DND-41 (cell line): ENCODE data around the gene SERPINA5.

Experiments used
- EZH2 ChIP-seq: IDR thresholded peaks from 3 replicates; pipeline ENCODE4 v1.6.1; 2012; ENCODE audit warnings: borderline replicate concordance, low read depth, mild to moderate bottlenecking, moderate library complexity, low read length, inconsistent platforms; ENCODE audit not compliant: severe bottlenecking
- TF ChIP-seq, protein P1 (sequence below): IDR thresholded peaks from 2 replicates; pipeline ENCODE4 v1.5.1; 2012; ENCODE audit warnings: borderline replicate concordance, low read length, moderate library complexity, mild to moderate bottlenecking; ENCODE audit not compliant: poor library complexity, severe bottlenecking; ENCODE audit errors: extremely low read depth

DNA sequence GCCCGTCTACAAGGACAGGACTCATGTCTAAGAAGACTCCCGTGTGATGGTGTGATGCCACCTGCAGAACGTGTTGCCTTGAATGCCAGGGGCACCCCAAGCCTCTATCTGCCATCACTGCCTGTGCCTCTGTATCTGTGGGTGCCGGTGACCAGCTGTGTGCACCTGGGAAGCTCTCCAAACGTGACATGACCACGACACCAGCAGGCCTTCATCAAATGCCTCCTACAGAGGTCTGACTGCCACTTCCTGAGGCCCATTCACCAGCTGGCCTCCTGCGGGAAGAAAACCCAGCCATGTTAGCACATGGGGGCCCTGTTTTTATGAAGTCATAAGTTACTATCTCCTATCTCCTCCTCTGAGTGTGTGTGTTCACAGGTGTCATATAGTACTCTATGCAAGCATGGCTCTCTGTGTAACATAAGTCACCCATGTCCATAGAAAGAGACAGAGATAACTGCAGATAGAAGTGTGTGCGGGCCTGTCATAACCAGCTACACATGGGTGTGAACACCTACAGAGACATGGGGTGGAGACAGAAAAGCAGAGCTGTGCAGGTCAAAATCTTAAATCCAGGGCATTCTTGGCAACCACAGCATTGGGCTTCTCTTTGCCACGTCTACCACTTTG is 38.3 kb upstream of the SERPINA5 start:
- TF ChIP-seq, protein P1, sequence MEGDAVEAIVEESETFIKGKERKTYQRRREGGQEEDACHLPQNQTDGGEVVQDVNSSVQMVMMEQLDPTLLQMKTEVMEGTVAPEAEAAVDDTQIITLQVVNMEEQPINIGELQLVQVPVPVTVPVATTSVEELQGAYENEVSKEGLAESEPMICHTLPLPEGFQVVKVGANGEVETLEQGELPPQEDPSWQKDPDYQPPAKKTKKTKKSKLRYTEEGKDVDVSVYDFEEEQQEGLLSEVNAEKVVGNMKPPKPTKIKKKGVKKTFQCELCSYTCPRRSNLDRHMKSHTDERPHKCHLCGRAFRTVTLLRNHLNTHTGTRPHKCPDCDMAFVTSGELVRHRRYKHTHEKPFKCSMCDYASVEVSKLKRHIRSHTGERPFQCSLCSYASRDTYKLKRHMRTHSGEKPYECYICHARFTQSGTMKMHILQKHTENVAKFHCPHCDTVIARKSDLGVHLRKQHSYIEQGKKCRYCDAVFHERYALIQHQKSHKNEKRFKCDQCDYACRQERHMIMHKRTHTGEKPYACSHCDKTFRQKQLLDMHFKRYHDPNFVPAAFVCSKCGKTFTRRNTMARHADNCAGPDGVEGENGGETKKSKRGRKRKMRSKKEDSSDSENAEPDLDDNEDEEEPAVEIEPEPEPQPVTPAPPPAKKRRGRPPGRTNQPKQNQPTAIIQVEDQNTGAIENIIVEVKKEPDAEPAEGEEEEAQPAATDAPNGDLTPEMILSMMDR: no peak
- no peak for TF ChIP-seq EZH2
